Activated T-cell treated with anti-CD3 and anti-CD28 coated beads for 4 hours (primary cell): ENCODE results near the gene FAM131C.
"Not testable (repeated sequence)": the region's sequence is repeated elsewhere in the genome, so short reads cannot be mapped to it uniquely, and the experiment has no call there.

ENCODE experiments used
- DNase-seq: peaks from one replicate; pipeline ENCODE4 v3.0.0-alpha.2; 2020

Gene FAM131C

GRCh38 chr1:16076031-16076864 is 2.8 kb upstream of the FAM131C start:
- DNase-seq = no peak

GRCh38 chr1:16075337-16076030 is 2.0 kb upstream of the FAM131C start:
- DNase-seq = no peak

GRCh38 chr1:16074217-16074616 is 766 bp upstream of the FAM131C start:
- DNase-seq = no peak

- no peak for DNase-seq
These were observed 601 bp downstream of the FAM131C start for GRCh38 chr1:16072616-16073484.

DNA sequence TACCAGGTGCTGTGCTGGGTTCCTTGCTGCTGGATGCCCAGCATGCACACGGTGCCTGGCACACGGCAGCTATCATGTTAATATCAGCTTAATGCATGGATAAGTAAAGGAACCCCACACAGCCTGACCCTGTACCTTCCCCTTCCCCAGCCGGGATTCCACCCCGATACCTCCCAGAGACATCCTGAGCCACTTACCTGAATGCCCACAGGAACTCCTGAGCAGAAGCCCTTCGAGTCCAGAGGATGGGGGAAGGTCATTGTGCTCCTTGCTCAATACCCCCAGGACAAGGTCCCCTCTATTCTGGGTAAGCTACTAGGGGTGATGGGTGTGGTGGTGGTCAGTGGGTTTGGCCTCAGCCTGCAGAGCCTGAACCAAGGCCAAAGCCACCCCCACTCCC is 1.4 kb downstream of the FAM131C start:
- no peak for DNase-seq

- no peak for DNase-seq
These were observed 1.8 kb downstream of the FAM131C start for GRCh38 chr1:16071614-16072013.

GRCh38 chr1:16070640-16071355 is 2.7 kb downstream of the FAM131C start:
- no peak for DNase-seq

DNA sequence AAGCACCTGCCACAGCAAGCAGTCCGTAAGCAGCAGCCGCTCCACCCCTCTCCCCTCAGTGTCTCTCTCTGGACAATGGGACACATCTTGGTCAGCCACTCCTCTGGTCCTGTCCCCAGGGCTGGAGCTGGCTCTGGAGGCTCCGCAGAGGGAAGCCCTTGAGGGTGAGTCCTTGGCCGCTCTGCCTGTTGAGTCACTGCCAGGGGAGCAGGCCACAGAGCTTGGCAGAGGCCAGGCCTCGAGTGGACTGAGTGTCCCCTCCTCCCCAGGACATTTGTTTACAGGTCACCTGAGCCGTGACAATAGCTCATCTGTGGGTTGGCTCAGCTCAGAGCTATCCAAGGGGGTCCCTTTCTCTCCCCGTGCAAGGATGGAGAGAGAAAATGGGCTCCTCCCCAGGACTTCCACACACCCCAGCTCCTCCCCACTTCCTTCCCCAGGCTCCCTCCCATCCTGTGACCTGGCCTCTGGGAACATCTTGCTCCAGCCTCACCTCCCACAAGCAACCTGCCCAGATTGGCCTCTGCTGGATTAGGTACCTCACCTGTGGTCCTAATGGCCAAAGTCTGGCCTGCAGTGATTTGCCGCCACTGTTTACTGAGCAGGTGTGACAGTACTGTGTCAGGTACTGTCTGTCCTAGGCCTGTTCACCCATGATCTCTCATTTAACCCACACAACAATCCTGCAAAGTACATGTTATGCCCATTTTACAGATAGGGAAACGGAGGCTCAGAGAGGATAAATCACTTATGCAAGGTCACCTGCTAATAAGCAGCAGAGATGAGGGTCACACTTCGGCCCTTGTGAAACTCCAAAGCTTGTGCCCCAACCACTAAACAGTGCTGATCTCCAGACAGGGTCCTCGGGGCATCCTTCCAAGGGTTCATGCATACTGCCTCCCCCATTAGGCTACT is 4.8 kb downstream of the FAM131C start:
- no peak for DNase-seq

GRCh38 chr1:16067933-16068332 is 5.5 kb downstream of the FAM131C start:
- DNase-seq = no peak

- no peak for DNase-seq
These were observed 6.2 kb downstream of the FAM131C start for GRCh38 chr1:16067127-16067768.

DNA sequence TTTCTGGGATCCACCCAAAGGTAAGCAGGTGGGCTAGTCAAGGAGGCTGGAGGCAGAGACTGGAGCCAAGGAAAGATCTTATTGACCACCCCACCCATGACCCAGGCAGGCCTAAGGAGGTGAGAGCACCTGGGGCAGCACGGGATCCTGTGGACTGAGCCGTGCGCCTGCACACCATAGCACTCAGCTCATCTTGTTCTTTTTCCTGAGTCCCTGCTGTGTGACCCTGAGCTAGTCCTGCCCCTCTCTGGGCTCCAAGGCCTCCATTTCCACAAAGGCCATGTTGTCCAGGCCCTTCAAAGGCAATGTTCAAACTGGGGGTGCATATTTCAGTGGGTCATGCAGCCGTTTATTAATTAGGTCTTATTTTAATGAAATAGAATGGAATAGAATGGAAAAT is 7.2 kb downstream of the FAM131C start:
- DNase-seq = no peak

DNA sequence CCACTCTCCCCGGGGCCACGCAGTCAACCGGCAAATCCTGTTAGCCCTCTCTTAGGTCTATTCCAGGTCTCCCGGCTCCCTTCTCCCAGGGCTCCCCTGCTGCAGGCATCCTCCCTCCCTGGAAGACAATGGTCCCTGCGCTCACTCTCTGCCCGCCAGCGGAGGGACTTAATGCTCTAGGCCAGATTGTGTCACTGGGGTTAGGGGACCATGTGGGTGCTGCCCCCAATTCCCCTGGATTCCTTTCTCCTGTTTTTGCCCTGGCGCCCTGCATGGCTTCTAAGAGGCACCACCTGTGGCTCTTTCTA is 8.2 kb downstream of the FAM131C start:
- DNase-seq = no peak

GRCh38 chr1:16064536-16065268 is 8.7 kb downstream of the FAM131C start:
- DNase-seq = no peak

DNA sequence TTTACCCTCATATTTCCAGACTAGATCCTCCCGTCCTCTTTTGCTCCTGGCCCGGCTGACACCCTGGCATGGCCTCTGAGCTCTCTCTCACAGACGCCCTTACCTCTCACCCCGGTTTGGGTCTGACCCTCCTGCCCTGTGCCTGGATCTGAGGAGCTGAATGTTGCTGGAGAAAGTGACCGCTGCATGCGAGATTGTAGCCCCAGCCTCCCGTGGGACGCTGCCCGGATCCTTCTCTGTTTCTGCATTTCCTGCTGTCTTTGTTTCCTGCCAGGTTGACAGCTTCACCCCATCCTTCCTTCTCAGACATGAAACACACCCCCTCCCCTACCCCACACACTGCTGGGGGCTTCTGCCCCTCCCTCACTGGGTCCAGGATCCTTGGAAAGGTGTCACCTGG is 9.5 kb downstream of the FAM131C start:
- DNase-seq = no peak

GRCh38 chr1:16063226-16063829 is 10.1 kb downstream of the FAM131C start:
- DNase-seq = no peak

GRCh38 chr1:16062687-16063075 is 10.8 kb downstream of the FAM131C start:
- DNase-seq = not testable (repeated sequence)

DNA sequence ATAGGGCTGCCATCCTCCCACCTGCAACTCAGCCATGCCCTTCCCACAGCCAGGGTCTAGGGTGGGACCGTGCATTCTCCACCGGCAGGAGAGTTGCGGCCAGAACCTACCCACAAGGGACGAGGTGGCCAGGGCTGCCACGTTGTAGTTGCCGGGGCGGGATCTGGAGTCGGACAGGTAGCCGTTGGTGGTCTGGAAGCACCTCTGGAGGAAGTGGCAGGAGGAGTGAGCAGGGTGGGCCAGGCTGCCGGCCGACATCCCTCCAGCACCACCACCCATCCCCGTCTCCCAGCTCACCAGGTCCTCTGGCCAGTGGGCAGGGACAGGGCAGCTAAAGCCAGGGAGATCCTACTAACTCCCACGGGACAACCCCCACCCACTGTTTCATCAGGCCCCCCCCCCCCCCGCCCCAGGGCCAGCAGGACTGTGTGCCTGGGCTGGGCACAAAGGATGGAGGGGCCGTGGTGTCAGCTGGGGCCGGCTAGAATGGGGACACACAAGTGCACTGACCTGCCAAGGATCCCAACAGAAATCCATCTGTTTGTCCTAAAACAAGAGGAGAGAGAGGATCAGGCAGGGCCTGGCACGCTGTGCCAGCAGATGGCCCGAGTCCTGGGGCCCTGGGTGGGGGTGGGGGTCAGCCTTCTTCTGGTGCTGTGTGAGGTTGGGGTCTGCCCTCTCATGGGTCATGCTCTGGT is 11.3 kb downstream of the FAM131C start:
- not testable (repeated sequence) for DNase-seq

DNA sequence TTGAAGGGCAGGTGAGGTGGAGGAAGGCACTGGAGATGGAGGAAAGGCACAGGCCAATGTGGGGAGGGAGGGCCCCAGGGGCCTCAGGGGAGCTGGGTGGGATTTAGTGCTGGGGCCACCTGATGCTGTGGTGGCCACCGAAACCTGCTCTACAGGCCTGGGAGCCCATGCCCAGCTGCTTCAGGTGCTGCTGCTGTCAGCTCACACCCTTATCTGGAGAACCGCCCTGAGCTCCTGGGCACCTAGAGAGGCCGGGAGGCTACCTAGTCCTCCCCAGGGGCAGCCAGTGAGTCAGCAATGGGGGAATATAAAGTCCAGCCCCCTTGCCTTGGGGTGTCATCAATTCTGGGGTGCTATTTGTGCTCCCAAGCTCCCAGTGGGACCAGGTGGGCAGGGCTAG is 12.2 kb downstream of the FAM131C start:
- no peak for DNase-seq

- DNase-seq = not testable (repeated sequence)
These were observed 14.9 kb downstream of the FAM131C start for GRCh38 chr1:16058394-16059120.
